Stimulated activated CD4-positive, alpha-beta T cell treated with anti-CD3 and anti-CD28 coated beads, TNF-alpha, amount 100 ng/mL, for 48 hours (primary cell): ENCODE results near the gene SH2D3A.
"Not testable (repeated sequence)": the region's sequence is repeated elsewhere in the genome, so short reads cannot be mapped to it uniquely, and the experiment has no call there.

Source experiments
- DNase-seq, 3 donors: peaks; one replicate each; pipeline ENCODE4 v3.0.0-alpha.2; 2020; ENCODE audit warnings: low read depth in 3 of 3

Gene SH2D3A

DNA sequence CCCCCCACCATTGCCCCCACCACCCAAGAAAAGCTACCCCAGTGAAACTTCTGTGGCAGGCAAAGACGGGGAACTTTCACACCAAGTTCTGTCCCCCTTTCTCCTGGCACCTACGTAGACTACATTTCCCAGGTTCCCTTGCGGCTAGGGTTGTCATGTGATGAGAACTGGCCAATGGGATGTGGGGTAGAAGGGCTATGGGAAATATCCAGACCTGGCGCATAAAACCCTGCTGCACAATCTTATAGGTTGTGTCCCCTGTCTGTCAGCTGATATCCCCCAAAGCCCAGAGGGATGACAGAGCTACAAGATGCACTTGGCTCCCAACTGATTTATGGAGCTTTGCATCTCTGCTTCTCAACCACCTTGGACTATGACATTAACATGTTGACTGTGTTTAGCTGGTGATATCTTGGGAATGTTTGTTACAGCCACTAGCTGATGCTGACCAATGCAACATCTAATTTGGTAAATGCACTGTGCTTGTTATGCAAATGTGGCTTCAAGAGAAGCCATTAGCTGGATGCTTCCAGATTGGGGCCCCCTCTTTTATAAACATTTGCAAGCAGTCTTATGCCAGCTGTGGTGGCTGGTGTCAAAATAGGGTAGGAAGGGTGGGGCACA is 6.1 kb downstream of the SH2D3A start:
- no peak for DNase-seq

DNA sequence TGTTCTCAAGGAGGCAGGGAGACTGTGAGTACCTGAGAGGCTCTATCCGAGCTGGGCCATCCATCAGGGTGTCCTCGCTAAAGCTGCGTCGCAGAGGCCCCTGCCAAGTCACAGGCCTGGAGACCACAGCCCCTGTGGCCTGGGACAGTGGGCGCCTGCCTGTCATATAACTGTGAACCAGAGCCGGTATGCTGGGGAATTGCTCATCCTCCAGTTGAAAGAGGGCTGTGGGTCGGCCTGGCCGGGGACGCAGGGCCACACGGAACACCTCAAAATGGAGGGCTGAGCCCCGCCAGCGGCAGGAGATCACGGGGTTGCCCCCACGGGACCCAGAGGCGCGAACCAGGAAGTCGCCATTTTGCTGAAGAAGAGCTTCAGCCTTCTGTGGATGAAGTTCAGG is 6.6 kb downstream of the SH2D3A start:
- no peak for DNase-seq

DNA sequence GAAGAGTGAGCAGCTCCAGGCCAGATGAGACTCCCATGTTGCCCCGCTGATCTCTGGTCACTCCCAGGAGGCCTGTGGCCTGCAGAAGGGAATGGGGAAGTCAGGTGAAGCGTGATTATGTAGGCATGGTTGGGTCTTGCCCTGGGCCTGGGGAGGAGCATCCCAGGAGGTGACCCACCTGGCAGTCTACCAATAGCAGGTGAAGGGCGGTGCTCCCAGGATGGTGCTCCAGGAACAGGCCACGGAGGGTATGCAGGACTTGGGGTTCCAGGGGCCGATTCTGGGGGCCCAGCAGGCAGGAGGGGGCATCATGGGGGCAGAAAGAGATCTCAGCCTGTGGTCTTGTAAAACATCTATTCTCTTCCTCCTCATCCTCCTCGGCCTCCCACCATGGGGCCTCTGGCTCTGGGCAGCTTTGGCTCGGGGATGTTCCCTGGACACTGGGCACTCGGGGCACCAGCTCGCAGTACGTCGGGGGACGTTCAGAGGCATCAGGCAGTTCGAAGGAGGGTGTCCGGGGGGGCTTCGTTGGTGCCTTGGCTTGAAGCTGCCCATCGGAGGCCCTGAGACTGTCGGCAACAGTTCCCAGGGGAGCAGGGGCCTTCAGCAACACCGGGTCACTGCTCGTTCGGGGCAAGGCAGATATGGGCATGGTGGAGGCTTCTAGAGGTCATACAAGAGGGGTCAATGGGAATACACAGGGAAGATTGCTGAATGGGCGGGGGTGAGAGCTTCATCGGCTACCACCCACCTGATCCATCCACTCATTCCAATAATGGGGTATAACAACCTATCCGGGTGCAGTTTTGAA is 12.4 kb downstream of the SH2D3A start:
- no peak for DNase-seq

DNA sequence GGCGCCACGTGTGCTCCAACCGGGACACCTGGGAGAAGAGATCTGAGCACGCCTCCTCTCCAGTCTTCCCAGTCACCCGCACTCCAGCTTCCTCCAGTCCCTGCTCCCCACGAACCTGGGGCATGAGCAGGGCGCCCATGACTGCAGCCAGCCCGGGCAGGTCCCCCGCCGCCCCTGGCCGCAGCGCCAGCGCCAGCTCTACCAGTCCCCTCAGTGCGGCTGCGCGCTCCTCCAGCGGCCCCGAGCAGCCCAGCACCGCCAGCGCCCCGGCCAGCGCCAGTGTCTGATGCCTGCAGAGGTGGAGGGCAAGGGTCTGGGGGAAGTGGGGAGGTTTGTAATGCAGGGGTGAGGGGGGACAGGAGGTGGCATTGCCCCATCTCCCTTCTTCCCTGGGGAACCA is 13.1 kb downstream of the SH2D3A start:
- DNase-seq, result no peak

DNA sequence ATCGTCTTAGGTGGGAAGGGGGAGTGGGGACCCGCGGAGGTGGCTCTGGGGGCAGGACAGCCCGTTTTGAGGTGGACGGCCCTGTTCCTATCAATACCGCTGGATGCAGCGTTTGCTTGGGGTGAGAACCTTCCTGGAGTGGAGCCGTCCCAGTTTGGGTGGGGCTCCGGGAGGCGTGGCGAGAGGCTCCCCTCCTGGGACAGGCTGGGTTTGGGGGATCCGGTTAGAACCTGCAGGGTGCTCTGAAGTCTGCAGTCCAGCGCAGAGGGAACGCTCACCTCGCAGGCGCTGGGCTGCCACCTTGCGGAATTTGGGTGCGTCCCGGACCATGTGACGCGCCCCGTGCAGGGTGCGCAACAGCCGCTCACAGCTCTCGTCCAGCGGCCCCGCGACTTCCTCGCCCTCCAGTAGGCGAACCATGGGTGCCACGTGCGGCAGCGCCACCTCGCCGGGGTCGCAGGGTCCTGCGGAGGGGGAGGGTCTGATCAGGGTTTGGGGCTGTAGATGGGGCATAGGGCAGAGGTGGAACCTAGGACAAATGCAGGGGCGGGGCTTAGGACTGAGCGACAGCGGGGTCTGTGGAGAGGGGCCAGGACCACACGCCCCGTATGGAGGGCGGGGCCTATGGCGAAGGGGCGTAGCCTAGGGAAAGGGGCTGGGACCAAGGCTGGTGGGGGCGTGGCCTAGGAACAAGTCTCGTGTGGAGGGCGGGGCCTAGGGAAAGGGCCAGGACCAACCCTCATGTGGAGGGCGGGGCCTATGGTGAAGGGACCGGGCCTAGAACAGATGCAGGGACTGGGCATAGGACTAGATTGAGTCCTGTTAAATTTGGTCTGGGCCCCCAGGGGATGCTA is 13.8 kb downstream of the SH2D3A start:
- DNase-seq, result peak; percentile 78 to 93 (median 83)

DNA sequence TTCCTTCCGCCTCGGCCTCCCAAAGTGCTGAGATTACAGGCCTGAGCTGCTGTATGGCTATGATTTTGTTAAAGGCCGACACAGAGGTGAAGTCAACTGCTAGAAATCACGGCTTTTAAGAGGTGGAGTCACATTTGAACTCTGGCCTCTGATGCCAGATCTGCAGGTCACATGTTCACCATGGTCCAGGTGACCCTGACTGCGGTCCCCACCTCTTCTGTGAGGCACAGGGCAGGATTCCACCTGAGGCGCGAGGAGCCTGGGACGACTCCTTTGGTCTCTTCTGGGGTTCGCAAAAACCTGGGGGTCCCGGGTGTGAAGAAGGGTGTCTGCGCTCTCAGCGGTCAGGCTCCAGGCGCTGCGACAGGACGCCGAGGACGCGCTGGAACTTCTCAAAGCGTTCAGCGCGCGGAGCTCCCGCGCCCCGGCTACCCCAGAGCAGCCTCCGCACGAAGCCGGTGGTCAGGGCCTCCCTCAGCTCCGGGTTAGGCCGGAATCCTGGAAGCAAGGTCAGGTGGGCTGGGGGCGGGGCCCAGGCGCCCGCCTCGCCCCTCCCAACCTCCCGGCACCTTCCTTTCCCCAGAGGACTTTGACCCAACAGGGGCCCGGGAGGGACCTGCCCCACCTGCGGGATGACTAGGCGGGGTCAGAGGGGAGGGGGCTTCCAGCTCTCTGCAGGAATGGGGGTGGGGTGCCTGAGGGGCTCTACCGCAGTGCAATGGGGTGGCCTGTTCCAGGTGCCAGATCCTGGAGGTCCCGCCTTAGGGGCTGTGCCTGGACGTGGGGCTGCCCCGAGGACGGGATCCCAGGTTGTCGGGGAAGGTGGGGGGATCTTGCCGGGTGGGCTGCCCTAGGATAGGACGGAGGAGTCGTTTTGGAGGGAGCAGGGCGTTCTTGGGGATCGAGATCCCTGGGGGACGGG is 14.7 kb downstream of the SH2D3A start:
- DNase-seq, result no peak

DNA sequence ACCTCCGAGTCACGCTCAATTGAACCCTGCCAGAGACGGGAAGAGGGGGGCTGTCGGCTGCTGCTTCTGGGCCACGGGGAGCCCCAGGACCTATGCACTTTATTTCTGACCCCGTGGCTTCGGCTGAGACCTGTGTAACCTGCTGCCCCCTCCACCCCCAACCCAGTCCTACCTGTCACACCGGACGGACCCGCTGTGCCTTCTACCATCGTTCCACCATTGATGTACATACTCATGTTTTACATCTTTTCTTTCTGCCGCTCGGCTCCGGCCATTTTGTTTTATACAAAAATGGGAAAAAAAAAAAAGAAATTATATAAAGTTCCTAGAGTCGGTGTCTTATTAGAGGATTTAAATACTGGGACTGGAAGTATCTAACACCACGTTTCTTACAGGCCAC is 16.0 kb downstream of the SH2D3A start:
- DNase-seq, result no peak

DNA sequence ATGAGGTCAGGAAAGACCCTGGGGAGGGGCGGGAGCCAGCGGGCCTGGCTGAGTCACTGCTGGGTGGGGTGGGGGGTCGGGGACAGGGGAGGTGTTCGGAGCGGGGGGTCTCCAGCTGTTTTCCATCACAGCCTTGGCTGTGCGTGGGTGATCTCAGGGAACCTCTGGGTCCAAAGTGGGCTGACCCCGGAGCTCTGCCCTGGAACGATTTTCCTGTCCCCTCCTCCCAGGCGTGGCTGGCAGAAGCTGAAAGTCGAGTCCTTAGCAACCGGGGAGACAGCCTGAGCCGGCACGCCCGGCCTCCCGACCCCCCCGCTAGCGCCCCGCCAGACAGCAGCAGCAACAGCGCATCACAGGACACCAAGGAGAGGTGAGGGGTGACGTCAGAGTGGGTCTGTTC is 17.2 kb downstream of the SH2D3A start:
- no peak for DNase-seq

DNA sequence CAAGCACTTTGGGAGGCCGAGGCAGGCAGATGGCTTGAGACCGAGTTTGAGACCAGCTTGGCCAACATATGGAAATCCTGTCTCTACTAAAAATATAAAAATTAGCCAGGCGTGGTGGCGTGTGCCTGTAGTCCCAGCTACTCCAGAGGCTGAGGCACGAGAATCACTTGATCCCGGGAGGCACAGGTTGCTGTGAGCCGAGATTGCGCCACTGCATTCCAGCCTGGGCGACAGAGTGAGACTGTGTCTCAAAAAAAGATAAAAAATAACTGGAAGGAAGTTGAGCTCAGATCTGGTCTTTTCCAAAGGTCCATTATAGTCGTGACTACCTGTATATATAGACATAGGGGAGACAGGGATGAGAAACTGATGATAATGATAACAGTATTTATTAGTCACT is 18.7 kb downstream of the SH2D3A start:
- not testable (repeated sequence) for DNase-seq

DNA sequence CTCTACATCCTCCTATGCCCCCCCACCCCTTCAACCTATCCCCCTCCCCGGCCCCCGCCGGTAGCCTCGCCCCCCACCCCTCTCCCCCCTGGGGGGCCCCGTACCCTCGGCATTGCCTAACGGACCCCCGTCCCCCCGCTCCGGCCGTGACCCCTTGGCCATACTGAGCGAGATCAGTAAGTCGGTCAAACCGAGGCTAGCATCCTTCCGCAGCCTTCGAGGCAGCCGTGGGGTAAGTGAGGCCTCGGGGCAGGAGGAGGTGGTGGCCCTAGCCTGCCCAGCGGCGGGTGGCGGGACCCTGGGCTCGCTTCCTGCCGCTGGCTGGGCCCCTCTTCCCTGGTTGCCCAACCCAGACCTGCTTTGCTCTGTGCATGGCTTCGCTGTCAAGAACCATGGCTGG is 21.3 kb downstream of the SH2D3A start:
- DNase-seq, result no peak

DNA sequence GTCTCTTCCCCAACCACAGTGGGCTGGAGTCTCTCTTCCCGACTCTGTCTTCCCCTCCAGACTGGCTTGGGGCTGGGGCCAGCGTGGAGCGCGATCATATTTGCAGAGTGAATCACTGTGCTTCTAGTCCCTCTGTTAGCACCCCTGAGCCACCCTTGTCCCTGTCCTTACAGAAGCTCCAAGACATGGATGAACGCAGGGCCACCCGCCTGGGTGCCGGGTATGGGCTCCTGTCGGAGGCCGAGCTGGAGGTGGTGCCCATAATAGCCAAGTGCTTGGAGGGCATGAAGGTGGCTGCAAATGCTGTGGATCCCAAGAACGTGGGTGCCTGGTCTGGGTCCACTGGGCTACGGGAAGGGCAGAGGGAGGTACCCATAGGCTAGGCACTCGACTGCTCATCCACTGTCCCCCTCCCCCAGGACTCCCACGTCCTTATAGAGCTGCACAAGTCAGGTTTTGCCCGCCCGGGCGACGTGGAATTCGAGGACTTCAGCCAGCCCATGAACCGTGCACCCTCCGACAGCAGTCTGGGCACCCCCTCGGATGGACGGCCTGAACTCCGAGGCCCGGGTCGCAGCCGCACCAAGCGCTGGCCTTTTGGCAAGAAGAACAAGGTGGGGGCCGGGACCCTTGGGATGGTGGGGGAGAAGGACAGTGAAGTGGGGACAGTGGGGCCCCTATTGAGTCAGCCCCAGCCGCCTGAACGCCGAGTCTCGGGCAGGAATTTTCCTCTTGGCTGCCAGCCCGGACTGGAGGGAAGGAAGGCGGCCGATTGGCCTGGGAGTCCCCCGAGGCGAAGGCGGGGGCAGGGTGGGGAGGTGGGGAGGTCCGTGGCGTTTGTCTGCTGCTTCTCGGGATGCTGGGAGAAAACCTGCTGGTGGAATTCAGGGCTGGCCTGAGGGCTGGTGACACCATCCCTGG is 22.6 kb downstream of the SH2D3A start:
- no peak for DNase-seq

DNA sequence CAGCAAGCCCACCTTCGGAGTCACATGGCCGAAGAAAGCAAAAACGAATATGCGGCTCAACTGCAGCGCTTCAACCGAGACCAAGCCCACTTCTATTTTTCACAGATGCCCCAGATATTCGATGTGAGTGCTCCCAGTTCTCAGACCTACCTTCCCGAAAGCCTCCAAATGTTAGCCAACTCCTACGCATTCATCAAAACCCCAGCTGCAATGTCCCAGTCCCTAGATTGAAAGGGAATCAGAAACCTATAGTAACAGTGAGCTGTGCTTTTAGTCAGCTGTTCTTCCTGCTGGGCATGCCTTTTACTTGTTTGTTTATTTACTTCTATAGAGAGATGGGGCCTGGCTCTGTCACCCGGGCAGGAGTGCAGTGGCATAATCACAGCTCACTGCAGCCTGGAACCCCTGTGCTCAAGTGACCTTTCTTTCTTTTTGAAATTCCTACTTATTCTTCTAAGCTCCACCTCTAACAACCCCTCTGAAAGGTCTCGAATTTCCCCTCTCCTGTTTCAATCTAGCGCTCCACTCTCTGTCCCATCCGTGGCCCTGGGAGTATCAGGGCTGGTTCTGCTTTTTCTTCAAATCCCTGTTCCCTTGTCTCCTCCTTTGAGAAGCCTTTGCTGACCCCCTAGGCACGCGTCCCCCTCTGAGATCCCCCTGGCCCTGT is 23.4 kb downstream of the SH2D3A start:
- no peak for DNase-seq

DNA sequence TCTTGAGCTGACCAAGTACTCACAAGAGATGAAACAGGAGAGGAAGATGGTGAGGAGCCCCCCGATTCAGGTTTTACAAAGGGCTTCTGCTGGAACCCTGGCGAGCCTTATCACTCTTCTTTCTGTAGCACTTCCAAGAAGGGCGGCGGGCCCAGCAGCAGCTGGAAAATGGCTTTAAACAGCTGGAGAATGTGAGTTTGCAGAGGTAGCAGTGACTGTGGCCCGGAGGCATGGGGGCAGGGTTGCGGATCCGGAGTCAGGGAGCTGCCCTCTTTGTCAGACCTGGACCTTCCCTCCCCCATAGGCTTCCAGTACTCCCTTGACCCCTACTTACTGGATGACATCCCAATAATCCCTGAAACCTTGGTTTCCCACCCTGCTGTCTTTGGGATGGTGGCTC is 24.2 kb downstream of the SH2D3A start:
- no peak for DNase-seq

DNA sequence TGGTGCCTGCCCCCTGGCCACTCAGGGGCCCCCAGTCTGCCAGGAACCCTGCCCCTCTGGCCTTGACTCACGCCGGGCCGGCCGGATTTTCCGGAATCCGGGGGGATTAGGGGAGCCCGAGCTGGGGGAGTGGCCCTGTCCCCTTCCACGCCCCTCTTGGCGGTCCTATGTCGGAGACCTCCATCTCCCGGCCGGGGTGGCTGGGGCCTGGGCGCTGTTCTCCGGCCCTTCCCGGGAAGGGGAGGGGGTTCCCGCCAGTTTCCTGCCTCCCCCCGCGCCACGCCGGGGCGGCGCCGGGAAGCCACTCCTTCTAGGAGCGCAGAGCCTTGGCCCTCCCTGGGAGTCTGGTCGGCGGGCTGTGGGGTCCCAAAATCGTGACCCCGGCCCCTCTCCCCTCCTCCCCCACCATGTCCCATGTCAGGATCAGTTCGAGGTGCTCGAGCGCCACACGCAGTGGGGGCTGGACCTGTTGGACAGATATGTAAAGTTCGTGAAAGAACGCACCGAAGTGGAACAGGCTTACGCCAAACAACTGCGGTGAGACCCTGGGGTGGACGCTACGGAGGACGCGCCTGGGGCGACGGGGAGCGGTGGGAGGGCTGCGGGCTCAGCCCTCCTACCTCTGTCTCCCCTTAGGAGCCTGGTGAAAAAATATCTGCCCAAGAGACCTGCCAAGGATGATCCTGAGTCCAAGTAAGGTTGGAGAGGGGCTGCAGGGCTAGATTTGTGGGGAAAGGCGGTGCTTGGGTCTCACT is 26.5 kb downstream of the SH2D3A start:
- DNase-seq, result no peak

DNA sequence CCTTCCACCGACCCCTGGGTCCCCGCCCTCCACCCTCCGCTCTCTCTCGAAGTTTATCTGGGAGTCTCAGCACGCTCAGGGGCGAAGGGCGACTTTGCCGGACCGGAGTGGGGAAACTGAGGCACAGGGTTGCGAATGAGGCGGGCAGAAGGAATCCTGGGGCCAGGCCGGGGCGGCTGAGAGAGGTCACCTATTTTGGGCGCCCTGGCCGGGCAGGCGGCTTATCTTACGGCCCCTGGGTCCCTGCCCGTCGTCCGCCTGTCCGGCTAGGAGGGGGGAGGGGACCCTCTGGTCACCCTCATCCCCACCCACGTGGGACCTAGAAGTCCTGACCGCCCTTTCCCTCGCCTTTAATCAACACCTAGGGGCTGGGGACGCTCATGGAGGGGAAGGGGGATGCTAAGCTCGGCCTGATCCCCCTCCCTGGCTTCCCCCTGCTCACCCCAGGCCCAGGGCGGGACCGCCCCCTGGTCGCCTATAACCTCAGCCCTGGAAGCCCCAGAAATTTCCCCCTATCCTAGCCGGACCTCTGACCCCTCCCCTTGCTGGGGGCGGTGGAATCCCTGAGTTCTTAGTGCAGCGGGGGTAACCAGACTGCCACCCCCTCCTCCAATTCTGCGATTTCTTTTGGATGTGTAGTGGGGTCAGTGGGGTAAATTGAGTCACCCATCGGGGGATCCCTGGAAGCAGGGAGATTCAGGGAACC is 27.2 kb downstream of the SH2D3A start:
- DNase-seq, result peak in 1 of 3 donors; percentile 11

DNA sequence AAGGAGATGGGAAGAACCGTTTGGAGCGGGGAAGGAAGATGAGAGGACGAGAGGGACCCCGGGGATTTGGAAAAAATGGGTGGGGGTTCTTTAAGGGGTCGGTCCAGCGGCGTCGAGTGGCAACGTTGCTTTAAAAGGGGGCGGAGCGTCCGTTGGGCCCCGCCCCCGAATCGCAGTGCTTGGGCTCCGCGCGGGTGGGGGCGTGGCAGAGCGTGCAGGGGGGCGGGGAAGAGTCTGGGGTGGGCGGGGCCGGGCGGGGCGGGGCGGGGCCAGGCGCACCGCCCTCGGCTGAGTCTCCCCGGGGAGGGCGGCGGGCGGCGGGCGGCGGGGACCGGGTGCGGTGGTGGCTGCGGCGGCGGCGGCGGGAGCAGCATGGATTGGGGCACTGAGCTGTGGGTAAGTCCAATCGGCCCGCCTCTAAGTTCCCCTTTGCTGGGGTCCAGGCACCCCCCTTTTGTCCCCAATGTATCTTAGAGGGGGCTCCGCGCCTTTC is 27.8 kb downstream of the SH2D3A start, which contains the start of gene TRIP10:
Gene TRIP10, plus strand, starts transcription at position 291 of the 493 bp plus-strand sequence. Its CDS starts 82 bp downstream, at position 373.
- peak; percentile 65 to 80 (median 74) for DNase-seq

DNA sequence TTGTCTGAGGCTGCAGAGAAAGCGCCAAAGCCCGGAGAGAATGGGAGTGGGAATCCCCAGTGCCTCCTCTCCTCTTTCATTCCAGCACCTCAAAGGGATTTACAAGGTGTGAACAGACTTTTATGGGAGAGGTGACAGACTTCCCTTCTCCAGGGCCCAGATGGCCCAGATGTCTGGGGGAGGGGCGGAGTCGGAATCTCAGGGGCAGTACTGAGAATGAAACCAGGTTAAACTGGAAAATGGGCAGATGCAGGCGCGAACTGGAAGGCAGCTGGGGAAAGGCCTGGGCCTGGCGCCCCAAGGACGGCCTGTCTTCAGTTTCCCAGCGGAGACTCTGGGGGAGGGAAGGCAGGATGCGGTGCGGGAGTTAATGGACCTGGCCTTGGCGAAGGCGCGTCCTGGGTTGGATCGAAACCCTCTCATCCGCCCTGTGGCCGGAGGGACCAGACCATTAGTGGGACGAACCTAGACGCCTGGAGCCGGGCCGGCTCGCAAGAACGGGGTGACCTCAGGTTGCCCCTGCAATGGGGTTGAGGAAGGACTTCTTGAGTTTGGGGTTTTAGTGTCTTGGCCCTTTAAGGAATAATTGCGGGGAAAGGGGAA is 28.3 kb downstream of the SH2D3A start:
- peak in 1 of 3 donors; percentile 21 for DNase-seq
